AG04449 (cell line): ENCODE results near the gene CREB5.
"Not testable (repeated sequence)": the region's sequence is repeated elsewhere in the genome, so short reads cannot be mapped to it uniquely, and the experiment has no call there.

Experiments used
- CTCF ChIA-PET: fragments of 350-600 bp; formaldehyde crosslinking; extraction: SDS; loops from one replicate; lab custom pipeline; 2021; ENCODE audit warnings: antibody characterized with exemption; lab: Yijun Ruan, JAX
- POLR2A ChIA-PET: fragments of 400-600, 350-600 bp; formaldehyde crosslinking; extraction: SDS; loops from one replicate; lab custom pipeline; 2020; ENCODE audit warnings: antibody characterized with exemption, inconsistent platforms; lab: Yijun Ruan, JAX
- DNase-seq: peaks from one replicate; pipeline ENCODE4 v3.0.0-alpha.2; 2010; ENCODE audit warnings: low read depth, low spot score
- H3K4me3 ChIP-seq: 2 replicates; pipeline ENCODE4 v1.5.1; 2011; ENCODE audit warnings: low read depth, mild to moderate bottlenecking, control low read depth, low read length
- CTCF ChIP-seq: IDR thresholded peaks from one replicate; pipeline ENCODE4 v1.5.1; 2011; ENCODE audit warnings: mild to moderate bottlenecking, moderate library complexity, low read length, control low read depth, inconsistent platforms; ENCODE audit not compliant: insufficient read depth; ENCODE audit errors: missing control alignments

CREB5 gene

GRCh38 chr7:28592861-28593260 is 180.5 kb downstream of the CREB5 start:
- H3K4me3 ChIP-seq = no peak overlapping the region
- ChIA-PET CTCF (no interaction called here), POLR2A (no interaction called here)
- no peak for TF ChIP-seq CTCF
- DNase-seq = no peak

- no peak for DNase-seq
- ChIA-PET CTCF (no interaction called here), POLR2A (no interaction called here)
- TF ChIP-seq CTCF = no peak
- H3K4me3 ChIP-seq = no peak overlapping the region
These were observed 182.8 kb downstream of the CREB5 start for GRCh38 chr7:28595076-28595475.

GRCh38 chr7:28595801-28596200 is 183.5 kb downstream of the CREB5 start:
- POLR2A ChIA-PET = no interaction called here
- CTCF ChIA-PET = interaction anchor here (1.1 to 1.5 kb wide), 2 partner anchors 16 to 60 kb away, joined by 3 to 4 read pairs; no protein-coding TSS in a partner anchor
- no peak for DNase-seq
- no peak for TF ChIP-seq CTCF
- H3K4me3 ChIP-seq = no peak overlapping the region

GRCh38 chr7:28596245-28596935 is 184.1 kb downstream of the CREB5 start:
- ChIA-PET POLR2A (no interaction called here), CTCF (interaction anchor here (0.6 to 1.5 kb wide), 3 partner anchors 16 to 1079 kb away, joined by 3 to 4 read pairs (median 4); no protein-coding TSS in a partner anchor)
- H3K4me3 ChIP-seq = no peak overlapping the region
- DNase-seq = no peak
- no peak for TF ChIP-seq CTCF

GRCh38 chr7:28597284-28597683 is 185.0 kb downstream of the CREB5 start:
- DNase-seq = no peak
- TF ChIP-seq CTCF = no peak
- POLR2A ChIA-PET = no interaction called here
- CTCF ChIA-PET = interaction anchor here (0.9 kb wide), 1 partner anchor 17 kb away, joined by 3 read pairs; no protein-coding TSS in a partner anchor
- no peak overlapping the region for H3K4me3 ChIP-seq

GRCh38 chr7:28598037-28598436 is 185.7 kb downstream of the CREB5 start:
- DNase-seq, POLR2A ChIA-PET, H3K4me3 ChIP-seq: not testable (repeated sequence)
- CTCF ChIA-PET = interaction anchor here (0.8 to 0.9 kb wide), 2 partner anchors 12 to 16 kb away, joined by 3 read pairs; no protein-coding TSS in a partner anchor
